ENCODE data around the gene CCL1. TPM values are rescaled to one million over a fixed set of nuclear protein-coding genes. Genes with fewer than 3 reads are reported as not detected.

CCL1 gene
- total RNA-seq, 1 experiment from 2014 or later, result not detected

- Histone ChIP-seq H3K9me3 (ENCODE audit: control insufficient read depth, insufficient read depth, low read depth, low read length) (no peaks in the 10 kb centered on the region), H3K27me3 (ENCODE audit: control insufficient read depth, insufficient read depth, low read length) (no peaks in the 10 kb centered on the region), H3K36me3 (ENCODE audit: control insufficient read depth, insufficient read depth, low read length) (no peaks in the 10 kb centered on the region), H3K4me1 (ENCODE audit: control insufficient read depth, insufficient read depth, low read length) (no peaks in the 10 kb centered on the region), H3K27ac (ENCODE audit: low read length) (no peak overlapping the region), H3K4me3 (ENCODE audit: low read depth in 2 of 2, low read length in 2 of 2) (no peak overlapping the region)
- no TSS peak for BruUV-seq (replicated peaks)
- in situ Hi-C loops (cut with HindIII; ENCODE audit: low pct_unique_long_range_greater_than_20kb, low sequenced_read_pairs) (no loop called here), intact Hi-C loops (cut with micrococcal nuclease; ENCODE audit: unreplicated experiment) (no loop called here)
- ChIA-PET POLR2A (interaction anchor here (0.5 kb wide), 1 partner anchor 38 kb away, joined by 3 read pairs; no protein-coding TSS in a partner anchor), CTCF (no interaction called here)
- ATAC-seq (no peak), DNase-seq (ENCODE audit: low read depth, low spot score) (no peak)
- TF ChIP-seq CTCF (IDR thresholded peaks at IDR 0.05) (no peak), SIN3A (IDR thresholded peaks at IDR 0.05; ENCODE audit: borderline replicate concordance, insufficient read depth, low read depth, low read length) (no peak)
- TF ChIP-seq, protein P1, sequence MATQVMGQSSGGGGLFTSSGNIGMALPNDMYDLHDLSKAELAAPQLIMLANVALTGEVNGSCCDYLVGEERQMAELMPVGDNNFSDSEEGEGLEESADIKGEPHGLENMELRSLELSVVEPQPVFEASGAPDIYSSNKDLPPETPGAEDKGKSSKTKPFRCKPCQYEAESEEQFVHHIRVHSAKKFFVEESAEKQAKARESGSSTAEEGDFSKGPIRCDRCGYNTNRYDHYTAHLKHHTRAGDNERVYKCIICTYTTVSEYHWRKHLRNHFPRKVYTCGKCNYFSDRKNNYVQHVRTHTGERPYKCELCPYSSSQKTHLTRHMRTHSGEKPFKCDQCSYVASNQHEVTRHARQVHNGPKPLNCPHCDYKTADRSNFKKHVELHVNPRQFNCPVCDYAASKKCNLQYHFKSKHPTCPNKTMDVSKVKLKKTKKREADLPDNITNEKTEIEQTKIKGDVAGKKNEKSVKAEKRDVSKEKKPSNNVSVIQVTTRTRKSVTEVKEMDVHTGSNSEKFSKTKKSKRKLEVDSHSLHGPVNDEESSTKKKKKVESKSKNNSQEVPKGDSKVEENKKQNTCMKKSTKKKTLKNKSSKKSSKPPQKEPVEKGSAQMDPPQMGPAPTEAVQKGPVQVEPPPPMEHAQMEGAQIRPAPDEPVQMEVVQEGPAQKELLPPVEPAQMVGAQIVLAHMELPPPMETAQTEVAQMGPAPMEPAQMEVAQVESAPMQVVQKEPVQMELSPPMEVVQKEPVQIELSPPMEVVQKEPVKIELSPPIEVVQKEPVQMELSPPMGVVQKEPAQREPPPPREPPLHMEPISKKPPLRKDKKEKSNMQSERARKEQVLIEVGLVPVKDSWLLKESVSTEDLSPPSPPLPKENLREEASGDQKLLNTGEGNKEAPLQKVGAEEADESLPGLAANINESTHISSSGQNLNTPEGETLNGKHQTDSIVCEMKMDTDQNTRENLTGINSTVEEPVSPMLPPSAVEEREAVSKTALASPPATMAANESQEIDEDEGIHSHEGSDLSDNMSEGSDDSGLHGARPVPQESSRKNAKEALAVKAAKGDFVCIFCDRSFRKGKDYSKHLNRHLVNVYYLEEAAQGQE (IDR thresholded peaks at IDR 0.05; ENCODE audit: insufficient read depth in 1 of 2, low read depth in 2 of 2, low read length in 1 of 2), result no peak
Observed at GRCh38 chr17:34354637-34355036, 8.4 kb downstream of the CCL1 start.

GRCh38 chr17:34352191-34352590, 10.8 kb downstream of the CCL1 start:
- POLR2A ChIA-PET, result no interaction called here
- H3K27ac ChIP-seq (ENCODE audit: low read length), result no peak overlapping the region
- ATAC-seq, result no peak
- H3K27me3 ChIP-seq (ENCODE audit: control insufficient read depth, insufficient read depth, low read length), result no peaks in the 10 kb centered on the region
- no TSS peak for BruUV-seq (replicated peaks)
- no peaks in the 10 kb centered on the region for H3K9me3 ChIP-seq (ENCODE audit: control insufficient read depth, insufficient read depth, low read depth, low read length)
- no peaks in the 10 kb centered on the region for H3K4me1 ChIP-seq (ENCODE audit: control insufficient read depth, insufficient read depth, low read length)
- in situ Hi-C loops (cut with HindIII; ENCODE audit: low pct_unique_long_range_greater_than_20kb, low sequenced_read_pairs) (no loop called here), intact Hi-C loops (cut with micrococcal nuclease; ENCODE audit: unreplicated experiment) (no loop called here)
- no peak overlapping the region for H3K4me3 ChIP-seq (ENCODE audit: low read depth in 2 of 2, low read length in 2 of 2)
- no peak for DNase-seq (ENCODE audit: low read depth, low spot score)
- no peak for TF ChIP-seq CTCF (IDR thresholded peaks at IDR 0.05)
- TF ChIP-seq, protein P1 (IDR thresholded peaks at IDR 0.05; ENCODE audit: insufficient read depth in 1 of 2, low read depth in 2 of 2, low read length in 1 of 2), result no peak
- TF ChIP-seq SIN3A (IDR thresholded peaks at IDR 0.05; ENCODE audit: borderline replicate concordance, insufficient read depth, low read depth, low read length), result no peak
- no peak for TF ChIP-seq TCF7L2 (IDR thresholded peaks at IDR 0.05; ENCODE audit: low read depth, low read length)
- no peak for TF ChIP-seq POLR2AphosphoS5 (IDR thresholded peaks at IDR 0.05; ENCODE audit: low read depth, low read length)
- CTCF ChIA-PET, result interaction anchor here (0.9 kb wide), 1 partner anchor 9 kb away, joined by 3 read pairs; no protein-coding TSS in a partner anchor
- no peaks in the 10 kb centered on the region for H3K36me3 ChIP-seq (ENCODE audit: control insufficient read depth, insufficient read depth, low read length)
